Measurements from ENCODE around the gene GSAP. TPM values are rescaled to one million over a fixed set of nuclear protein-coding genes. Genes with fewer than 3 reads are reported as not detected.

The GSAP gene
- polyA plus RNA-seq, 1 of the 3 experiments (the other 2 are of a cell fraction) = 5.9 TPM

DNA sequence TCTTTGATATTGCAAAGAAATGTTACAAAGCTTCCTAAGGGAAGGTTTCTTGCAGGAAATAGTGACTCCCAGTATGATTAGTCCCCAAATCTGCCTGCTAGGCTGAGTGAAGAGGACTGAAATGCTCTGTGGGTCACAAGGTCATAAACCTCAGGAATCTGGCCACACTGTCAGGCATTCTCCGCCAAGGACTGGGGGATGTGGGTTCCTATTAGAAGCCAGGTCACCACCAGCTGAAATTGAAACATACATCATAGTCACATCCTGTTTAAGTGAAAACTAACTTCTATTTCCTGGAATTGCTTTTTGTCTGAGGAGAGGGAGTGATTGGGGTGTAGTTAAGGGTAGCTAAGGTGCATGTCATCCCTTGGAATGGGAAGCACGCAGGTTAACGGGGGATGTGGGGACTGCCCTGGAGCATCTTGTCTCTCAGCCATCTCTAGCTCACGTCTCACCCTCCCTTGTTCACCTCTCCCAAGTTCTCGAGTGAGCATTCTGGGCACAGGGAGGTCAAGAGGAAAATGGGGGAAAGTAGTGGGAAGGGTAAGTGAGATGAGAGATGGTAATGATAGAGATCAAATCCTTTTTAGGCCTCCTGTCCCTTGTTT, 12.0 kb upstream of the GSAP start (continued):
- TF ChIP-seq, protein P1, sequence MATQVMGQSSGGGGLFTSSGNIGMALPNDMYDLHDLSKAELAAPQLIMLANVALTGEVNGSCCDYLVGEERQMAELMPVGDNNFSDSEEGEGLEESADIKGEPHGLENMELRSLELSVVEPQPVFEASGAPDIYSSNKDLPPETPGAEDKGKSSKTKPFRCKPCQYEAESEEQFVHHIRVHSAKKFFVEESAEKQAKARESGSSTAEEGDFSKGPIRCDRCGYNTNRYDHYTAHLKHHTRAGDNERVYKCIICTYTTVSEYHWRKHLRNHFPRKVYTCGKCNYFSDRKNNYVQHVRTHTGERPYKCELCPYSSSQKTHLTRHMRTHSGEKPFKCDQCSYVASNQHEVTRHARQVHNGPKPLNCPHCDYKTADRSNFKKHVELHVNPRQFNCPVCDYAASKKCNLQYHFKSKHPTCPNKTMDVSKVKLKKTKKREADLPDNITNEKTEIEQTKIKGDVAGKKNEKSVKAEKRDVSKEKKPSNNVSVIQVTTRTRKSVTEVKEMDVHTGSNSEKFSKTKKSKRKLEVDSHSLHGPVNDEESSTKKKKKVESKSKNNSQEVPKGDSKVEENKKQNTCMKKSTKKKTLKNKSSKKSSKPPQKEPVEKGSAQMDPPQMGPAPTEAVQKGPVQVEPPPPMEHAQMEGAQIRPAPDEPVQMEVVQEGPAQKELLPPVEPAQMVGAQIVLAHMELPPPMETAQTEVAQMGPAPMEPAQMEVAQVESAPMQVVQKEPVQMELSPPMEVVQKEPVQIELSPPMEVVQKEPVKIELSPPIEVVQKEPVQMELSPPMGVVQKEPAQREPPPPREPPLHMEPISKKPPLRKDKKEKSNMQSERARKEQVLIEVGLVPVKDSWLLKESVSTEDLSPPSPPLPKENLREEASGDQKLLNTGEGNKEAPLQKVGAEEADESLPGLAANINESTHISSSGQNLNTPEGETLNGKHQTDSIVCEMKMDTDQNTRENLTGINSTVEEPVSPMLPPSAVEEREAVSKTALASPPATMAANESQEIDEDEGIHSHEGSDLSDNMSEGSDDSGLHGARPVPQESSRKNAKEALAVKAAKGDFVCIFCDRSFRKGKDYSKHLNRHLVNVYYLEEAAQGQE (IDR thresholded peaks at IDR 0.05; ENCODE audit: low read depth, low read length) = 0 out of 2 replicates have a peak, but pooled peaks have one; percentile 13
- TF ChIP-seq, protein P2, sequence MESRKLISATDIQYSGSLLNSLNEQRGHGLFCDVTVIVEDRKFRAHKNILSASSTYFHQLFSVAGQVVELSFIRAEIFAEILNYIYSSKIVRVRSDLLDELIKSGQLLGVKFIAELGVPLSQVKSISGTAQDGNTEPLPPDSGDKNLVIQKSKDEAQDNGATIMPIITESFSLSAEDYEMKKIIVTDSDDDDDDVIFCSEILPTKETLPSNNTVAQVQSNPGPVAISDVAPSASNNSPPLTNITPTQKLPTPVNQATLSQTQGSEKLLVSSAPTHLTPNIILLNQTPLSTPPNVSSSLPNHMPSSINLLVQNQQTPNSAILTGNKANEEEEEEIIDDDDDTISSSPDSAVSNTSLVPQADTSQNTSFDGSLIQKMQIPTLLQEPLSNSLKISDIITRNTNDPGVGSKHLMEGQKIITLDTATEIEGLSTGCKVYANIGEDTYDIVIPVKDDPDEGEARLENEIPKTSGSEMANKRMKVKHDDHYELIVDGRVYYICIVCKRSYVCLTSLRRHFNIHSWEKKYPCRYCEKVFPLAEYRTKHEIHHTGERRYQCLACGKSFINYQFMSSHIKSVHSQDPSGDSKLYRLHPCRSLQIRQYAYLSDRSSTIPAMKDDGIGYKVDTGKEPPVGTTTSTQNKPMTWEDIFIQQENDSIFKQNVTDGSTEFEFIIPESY (IDR thresholded peaks at IDR 0.05; ENCODE audit: borderline replicate concordance, low read depth) = no peak
- no peak for TF ChIP-seq CHD2 (IDR thresholded peaks at IDR 0.05; ENCODE audit: low read length, partially characterized antibody)

DNA sequence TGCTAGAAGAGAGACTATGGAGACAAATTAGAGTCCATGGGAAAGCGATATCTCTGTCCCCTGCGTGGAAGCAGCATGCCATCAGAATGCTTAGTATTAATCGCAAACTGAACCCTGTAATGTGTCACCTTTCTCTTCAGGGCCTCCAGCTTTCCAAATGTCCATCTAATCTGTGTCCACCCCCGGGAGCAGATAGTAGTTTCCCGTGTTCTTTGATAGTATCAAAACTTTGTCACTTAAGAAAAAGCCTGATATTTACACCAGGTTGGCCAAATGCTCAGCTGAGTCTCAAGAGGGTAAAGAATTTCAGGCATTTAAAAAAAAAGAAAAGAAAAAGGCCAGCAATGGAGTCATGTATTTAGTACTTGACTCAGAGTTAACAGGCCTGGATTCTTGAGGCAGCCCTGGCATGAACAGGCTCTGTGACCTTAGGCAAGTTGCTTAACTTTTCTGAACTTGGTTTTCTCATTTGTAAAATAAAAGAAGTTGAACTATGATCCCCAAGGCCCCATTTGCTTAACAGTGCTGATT, 10.4 kb upstream of the GSAP start:
- Histone ChIP-seq H3K9me2 (no peaks in the 10 kb centered on the region), H3K4me3 (ENCODE audit: low read depth in 2 of 2, low read length in 1 of 2) (no peak overlapping the region), H3K9ac (peak overlapping the region; percentile 46; the same call in 1 of the 2 replicates), H3K9me3 (no peaks in the 10 kb centered on the region), H4K20me1 (ENCODE audit: insufficient read depth) (no peaks in the 10 kb centered on the region), H3K27me3 (ENCODE audit: insufficient read depth) (no peaks in the 10 kb centered on the region), H3K4me2 (peak overlapping the region; percentile 65), H3K27ac (ENCODE audit: low read depth in 2 of 2, low read length in 1 of 2) (peak overlapping the region; percentile 53 to 71; a peak in 3 of 4 replicates), H3K79me2 (ENCODE audit: insufficient read depth) (no peaks in the 10 kb centered on the region), H3F3A (replicated peaks; ENCODE audit: insufficient read depth) (peaks cover 28% of the 10 kb centered on the region), H3K36me3 (replicated peaks in 1 of 2; ENCODE audit: control insufficient read depth in 1 of 2, insufficient read depth in 2 of 2, low read length in 1 of 2) (no peaks in the 10 kb centered on the region), H2AFZ (ENCODE audit: low read depth) (peak overlapping the region; percentile 75), H3K4me1 (ENCODE audit: control insufficient read depth in 1 of 2, insufficient read depth in 2 of 2, low read depth in 1 of 2, low read length in 1 of 2) (peaks cover 30 to 33% of the 10 kb centered on the region in 2 experiments; a peak in 3 of 4 replicates)
- TF ChIP-seq, protein P3, sequence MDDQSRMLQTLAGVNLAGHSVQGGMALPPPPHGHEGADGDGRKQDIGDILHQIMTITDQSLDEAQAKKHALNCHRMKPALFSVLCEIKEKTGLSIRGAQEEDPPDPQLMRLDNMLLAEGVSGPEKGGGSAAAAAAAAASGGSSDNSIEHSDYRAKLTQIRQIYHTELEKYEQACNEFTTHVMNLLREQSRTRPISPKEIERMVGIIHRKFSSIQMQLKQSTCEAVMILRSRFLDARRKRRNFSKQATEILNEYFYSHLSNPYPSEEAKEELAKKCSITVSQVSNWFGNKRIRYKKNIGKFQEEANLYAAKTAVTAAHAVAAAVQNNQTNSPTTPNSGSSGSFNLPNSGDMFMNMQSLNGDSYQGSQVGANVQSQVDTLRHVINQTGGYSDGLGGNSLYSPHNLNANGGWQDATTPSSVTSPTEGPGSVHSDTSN (IDR thresholded peaks at IDR 0.05) = no peak
- TF ChIP-seq, protein P2 (IDR thresholded peaks at IDR 0.05; ENCODE audit: borderline replicate concordance, low read depth) = no peak
- TF ChIP-seq, protein P4, sequence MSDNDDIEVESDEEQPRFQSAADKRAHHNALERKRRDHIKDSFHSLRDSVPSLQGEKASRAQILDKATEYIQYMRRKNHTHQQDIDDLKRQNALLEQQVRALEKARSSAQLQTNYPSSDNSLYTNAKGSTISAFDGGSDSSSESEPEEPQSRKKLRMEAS (IDR thresholded peaks at IDR 0.05; ENCODE audit: low read depth) = no peak
- TF ChIP-seq EP300 (IDR thresholded peaks at IDR 0.05; ENCODE audit: borderline replicate concordance in 1 of 2, low read depth in 1 of 2, low read length in 1 of 2) (no peak), RXRA (IDR thresholded peaks at IDR 0.05; ENCODE audit: borderline replicate concordance, low read depth) (no peak), GATA2 (CRISPR knock-in tag; IDR thresholded peaks at IDR 0.05) (no peak), FOSL2 (IDR thresholded peaks at IDR 0.05; ENCODE audit: borderline replicate concordance, low read depth) (0 out of 2 replicates have a peak, but pooled peaks have one; percentile 8), TEAD4 (IDR thresholded peaks at IDR 0.05; ENCODE audit: borderline replicate concordance, insufficient read depth) (0 out of 2 replicates have a peak, but pooled peaks have one; percentile 27), TCF12 (IDR thresholded peaks at IDR 0.05) (0 out of 2 replicates have a peak, but pooled peaks have one; percentile 17)
- 66% methylated on average over 5 of the region's 5 CpGs for WGBS (ENCODE audit: low lambda C conversion rate)
- no peak for DNase-seq
- POLR2A ChIA-PET = interaction anchor here (1.2 kb wide), 1 partner anchor 12 kb away, joined by 3 read pairs; no protein-coding TSS in a partner anchor
- CTCF ChIA-PET = interaction anchor here (1.5 to 2.5 kb wide), 2 partner anchors 10 to 95 kb away, joined by 3 to 13 read pairs; partner anchors contain the start of gene GSAP
